Cerebellar nuclear complex (tissue), 1 donor: ENCODE results near the gene FGF12.

Experiments
- DNase-seq, 2 experiments: peaks; one replicate each; lab custom pipeline; 2025; lab: John Stamatoyannopoulos, UW

The FGF12 gene

DNA sequence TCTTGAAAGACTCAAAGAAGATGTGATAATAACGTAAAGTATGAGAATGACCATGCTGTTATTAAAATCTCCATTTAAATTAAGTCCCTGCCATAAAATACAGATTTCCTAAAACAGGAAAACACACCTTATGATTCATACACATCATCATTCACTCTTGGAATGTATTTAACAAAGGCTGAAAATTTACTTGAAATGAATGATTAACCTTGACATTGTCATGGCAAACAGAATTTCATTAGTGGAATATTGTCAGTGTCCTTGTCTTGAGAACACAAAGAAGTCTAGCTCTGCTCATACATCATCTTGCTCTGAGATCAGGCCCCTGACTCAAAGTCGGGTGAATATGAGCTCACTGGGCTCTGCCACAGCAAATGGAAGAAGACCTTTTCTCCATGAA lies 313.9 kb downstream of the FGF12 start:
- DNase-seq, result no peak

DNA sequence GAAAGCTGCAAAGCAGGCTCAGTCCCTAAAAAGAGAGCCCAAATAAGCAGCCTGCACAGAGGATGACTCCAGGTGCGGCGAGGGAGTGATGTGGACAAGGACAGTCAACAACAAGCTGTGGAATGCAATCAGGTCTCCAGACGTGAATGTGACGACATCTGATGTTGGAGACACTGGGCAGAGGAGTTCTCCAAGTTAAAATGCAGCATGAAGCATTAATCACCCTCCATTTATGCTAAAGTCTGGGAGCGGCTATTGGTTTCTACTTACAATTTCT lies 316.7 kb downstream of the FGF12 start:
- DNase-seq, result no peak

DNA sequence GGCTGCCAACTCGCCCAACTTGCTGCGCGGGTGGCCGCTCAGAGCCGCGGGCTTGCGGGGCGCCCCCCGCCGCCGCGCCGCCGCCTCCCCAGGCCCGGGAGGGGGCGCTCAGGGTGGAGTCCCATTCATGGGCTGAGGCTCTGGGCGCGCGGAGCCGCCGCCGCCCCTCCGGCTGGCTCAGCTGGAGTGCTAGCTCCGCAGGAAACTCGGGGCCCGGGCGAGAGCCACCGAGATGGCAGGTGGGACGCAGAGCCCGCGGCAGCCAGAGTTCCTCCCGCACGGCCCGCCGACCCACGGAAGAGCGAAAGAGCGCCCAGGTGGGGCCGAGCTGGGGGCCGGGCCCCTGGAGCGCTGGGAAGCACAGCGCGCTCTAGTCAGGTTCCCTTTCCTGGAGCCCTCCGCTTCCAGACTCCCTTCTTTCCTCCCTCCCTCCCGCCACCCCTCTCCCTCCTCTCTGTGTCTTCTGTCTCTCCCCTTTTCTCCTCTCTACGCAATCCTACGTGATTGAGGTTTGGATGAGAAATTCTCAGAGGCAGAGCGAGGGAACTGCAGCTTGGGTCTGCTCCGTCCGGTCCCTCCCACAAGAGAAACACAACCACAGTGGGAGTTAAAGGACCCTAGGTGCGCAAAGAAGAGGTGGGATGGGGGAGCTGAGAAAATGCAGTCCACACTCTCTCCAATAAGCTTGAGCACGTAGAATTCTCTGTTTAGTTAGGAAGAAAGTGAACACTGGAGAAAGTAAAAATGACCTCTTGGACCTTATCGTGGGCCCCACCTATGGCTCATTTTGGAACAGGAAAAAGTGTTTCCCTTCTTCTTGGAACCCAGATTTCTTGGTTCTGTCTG lies 317.3 kb downstream of the FGF12 start:
- no peak for DNase-seq

- no peak for DNase-seq
Observed at GRCh38 chr3:192409201-192409837, 318.0 kb downstream of the FGF12 start.

- DNase-seq, result no peak
Observed at GRCh38 chr3:192408647-192409200, 318.6 kb downstream of the FGF12 start.

- peak in 1 of 2 experiments; percentile 1 for DNase-seq
Observed at GRCh38 chr3:192408007-192408646, 319.2 kb downstream of the FGF12 start.

DNA sequence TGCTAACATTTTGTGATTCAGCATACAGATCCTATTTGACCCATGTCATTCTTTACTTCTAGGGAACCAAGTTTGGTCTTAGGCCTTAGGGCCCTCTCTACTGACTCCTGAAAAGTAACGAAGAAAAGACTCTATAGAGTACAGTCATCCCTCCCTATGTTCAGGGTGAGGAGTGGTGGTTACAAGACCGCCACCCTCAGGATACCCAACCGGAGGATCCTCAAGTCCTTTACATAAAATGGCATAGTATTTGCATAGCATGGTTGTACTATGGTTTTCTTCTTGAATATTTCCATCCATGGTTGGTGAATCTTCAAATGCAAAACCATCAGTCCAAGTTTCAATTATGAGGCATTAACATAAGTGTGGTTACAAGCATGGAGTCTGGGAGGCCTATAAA lies 327.6 kb downstream of the FGF12 start:
- DNase-seq, result no peak

DNA sequence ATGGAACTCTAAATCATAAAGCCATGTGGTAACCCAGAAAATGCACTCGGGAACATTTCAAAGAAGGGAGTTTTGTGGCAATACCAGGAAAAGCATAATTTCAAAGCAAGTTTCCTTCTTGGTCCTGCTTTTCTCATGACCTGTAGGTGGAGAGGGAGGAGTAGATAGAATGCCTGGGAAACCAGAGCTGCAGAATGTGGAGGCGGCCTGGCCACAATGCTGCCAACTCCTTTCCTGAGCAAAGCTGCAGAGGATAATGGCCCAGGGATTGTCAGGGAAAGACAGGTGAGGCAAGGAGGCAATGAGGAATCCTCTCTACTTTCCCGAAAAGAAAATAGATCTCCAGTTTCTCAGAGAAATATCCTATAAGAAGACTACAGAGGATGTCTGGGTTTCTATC lies 330.3 kb downstream of the FGF12 start:
- DNase-seq, result no peak

DNA sequence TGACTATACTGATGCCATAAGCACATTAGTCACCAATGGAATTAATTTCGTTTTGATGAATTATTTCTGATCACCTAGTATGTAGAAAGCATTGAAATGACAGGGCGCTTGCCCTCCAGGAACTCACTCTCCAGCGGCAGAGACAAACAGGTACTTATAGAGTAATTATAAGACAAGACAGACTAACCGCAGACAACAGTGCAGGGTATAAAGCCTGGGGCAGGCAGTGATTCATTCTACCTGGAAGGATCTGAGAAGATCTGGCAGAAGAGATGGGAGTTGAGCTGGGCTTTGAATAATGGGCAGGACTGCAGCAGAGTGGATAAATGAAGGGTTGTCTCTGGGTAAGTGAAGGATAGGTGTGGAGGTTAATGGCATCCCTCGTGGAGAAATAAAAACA lies 331.8 kb downstream of the FGF12 start:
- DNase-seq, result no peak

- DNase-seq, result no peak
Observed at GRCh38 chr3:192392986-192393385, 334.4 kb downstream of the FGF12 start.

GRCh38 chr3:192382861-192383260 lies 344.5 kb downstream of the FGF12 start:
- no peak for DNase-seq

GRCh38 chr3:192373586-192373985 lies 353.8 kb downstream of the FGF12 start:
- DNase-seq, result no peak

- no peak for DNase-seq
Observed at GRCh38 chr3:192373032-192373431, 354.3 kb downstream of the FGF12 start.

- no peak for DNase-seq
Observed at GRCh38 chr3:192372616-192373015, 354.7 kb downstream of the FGF12 start.

DNA sequence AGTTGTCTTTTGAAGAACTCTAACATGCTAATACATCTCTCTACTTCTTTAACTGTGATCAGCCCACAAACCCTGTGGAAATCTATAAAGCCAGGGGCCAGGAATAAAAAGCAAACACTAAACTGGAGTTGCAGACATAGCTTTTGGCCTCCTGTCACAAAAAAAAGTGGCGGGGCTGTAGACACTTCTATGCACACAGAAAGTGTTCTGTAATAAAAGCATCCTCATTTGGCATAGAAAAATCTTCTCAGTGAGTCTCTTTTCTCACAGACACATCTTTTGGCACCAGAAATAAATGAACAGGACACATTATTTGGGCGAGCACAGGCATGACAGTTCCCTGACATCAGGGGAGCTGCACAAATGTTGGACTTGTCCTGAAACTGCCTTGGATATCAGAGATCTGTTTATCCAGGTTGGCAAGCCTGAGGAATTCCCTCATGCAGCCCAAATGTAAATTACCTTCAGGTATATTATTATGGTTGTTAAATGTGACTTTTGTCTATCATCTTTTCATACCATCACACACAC lies 355.4 kb downstream of the FGF12 start:
- DNase-seq, result peak; percentile 25 to 56

DNA sequence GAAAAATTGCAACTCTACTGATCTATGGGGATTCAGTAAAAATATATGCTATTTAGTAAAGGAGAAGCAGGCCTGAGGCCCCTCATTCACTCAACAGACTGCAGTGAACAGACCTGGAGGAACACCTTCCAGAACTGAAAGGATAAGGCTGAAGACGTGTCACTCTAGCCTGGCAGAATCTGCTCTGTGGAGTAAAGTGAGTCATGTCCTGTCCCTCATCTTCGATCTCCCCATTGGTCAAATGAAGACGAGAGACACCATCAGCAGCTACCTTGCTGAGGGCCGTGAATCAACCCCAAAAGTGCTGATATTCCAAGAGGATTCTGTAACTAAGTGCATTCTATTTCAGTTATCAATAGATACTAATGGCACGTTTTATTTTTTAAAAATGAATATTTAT lies 359.7 kb downstream of the FGF12 start:
- DNase-seq, result no peak

DNA sequence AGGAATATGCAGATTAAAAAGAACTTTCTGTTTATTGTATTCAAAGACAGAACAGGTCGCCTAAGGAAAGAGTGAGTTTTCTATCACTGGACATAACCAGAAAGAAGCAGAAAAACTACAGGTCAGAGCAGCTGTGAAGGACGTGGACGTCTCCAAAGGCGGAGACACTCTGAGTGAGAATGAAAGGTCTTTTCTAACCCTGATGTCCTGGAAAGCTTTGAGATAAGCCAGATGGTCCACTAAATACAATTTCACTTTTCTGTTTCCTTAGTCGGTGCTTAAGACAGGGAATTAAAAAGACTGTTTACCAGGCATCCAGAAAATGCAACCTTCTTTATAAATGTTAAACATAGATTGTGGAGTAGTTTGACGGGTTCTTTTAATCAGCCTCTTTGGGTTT lies 360.4 kb downstream of the FGF12 start:
- DNase-seq, result peak in 1 of 2 experiments; percentile 20

DNA sequence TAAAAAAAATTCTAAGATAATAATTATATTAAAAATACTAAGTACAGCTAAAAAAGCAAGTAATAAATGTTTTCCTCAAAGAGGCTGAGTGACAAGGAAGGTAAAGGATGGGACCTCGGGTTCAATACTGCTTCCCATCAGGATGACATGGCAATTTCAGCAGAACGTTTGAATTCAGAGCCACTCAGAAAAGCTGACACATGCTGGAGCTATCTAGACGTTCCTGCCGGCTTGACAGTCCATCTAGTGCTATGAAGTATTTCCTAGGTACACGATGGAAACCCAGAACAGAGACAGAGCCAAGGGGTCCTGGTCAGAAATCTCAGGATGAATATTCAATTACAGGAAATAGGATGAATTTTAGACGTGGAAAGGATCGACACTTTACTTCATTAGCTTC lies 361.8 kb downstream of the FGF12 start:
- no peak for DNase-seq

GRCh38 chr3:192364316-192364715 lies 363.0 kb downstream of the FGF12 start:
- DNase-seq, result peak in 1 of 2 experiments; percentile 52

DNA sequence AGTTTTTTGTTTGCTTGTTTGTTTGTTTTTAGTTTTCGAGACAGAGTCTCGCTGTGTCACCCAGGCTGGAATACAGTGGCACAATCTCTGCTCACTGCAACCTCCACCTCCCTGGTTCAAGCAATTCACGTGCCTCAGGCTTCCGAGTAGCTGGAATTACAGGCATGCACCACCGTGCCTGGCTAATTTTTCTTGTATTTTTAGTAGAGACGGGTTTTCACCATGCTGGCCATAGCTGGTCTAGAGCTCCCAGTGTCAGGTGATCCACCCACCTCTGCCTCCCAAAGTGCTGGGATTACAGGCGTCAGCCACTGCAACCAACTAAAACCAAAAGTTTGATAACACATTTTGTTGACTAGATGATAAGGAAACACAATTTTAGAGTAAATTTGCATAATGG lies 372.7 kb downstream of the FGF12 start:
- DNase-seq, result no peak

GRCh38 chr3:192352142-192352541 lies 375.2 kb downstream of the FGF12 start:
- DNase-seq, result no peak

GRCh38 chr3:192351441-192351840 lies 375.9 kb downstream of the FGF12 start:
- DNase-seq, result no peak

DNA sequence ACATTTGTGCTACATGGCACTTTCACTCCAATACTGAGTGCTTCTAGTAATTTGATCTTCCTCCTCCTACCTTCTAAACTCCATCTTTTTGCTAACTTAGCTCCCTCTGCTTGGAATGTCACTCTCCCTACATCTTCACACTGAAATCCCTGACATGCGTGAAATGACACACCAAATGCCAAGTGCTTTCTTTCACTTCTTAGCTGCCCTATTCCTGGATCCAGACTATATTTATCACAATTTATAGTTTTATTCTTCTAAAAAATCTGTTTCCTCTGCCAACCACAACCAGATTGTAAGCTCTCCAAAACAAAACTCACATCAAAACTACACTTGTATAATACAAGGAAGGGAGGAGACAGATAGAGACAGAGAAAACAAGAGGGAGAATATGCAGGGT lies 387.3 kb downstream of the FGF12 start:
- no peak for DNase-seq
